ENCODE results near the gene ADCY5. TPM values are rescaled to one million over a fixed set of nuclear protein-coding genes. Genes with fewer than 3 reads are reported as not detected.
A peak's percentile ranks its signal among the peaks of the same experiment; 100 is the strongest.

ADCY5 gene
- total RNA-seq, 2 donors from 2014 or later = 3.9 to 5.2 TPM

- Mint-ChIP-seq H3K27me3 (ENCODE audit: insufficient read depth) (peaks cover 10% of the 10 kb centered on the region), H3K4me1 (peaks cover 16% of the 10 kb centered on the region), H3K27ac (no peak overlapping the region), H3K4me3 (no peak overlapping the region), H3K9me3 (no peaks in the 10 kb centered on the region), H3K36me3 (ENCODE audit: low read depth) (no peaks in the 10 kb centered on the region)
- WGBS, 2 experiments (ENCODE audit: insufficient coverage in 1 of 2, insufficient read length in 1 of 2) = 84 to 86% methylated on average over 4 to 5 of the region's 5 CpGs
- H3K27me3 ChIP-seq (ENCODE audit: control insufficient read depth, insufficient read depth, low read length, poor library complexity, severe bottlenecking) = no peaks in the 10 kb centered on the region
- no peak overlapping the region for H3K9ac ChIP-seq (ENCODE audit: extremely low read depth, low read length, poor library complexity, severe bottlenecking)
- TF ChIP-seq CTCF (conservative IDR thresholded peaks at IDR 0.05) = no peak
- no peaks in the 10 kb centered on the region for H3K4me1 ChIP-seq (ENCODE audit: control insufficient read depth, insufficient read depth, low read length)
- no peaks in the 10 kb centered on the region for H3K9me3 ChIP-seq (ENCODE audit: control insufficient read depth, low read length)
- H3K27ac ChIP-seq (ENCODE audit: low read depth, low read length) = no peak overlapping the region
- no peak overlapping the region for H3K4me3 ChIP-seq (ENCODE audit: low read length)
- H3K36me3 ChIP-seq (ENCODE audit: control insufficient read depth, insufficient read depth, low read length) = no peaks in the 10 kb centered on the region
- no peak for DNase-seq
Measured at GRCh38 chr3:123458255-123458654, 9.4 kb upstream of the ADCY5 start.

GRCh38 chr3:123457841-123458240 is 9.0 kb upstream of the ADCY5 start:
- no peak overlapping the region for H3K9ac ChIP-seq (ENCODE audit: extremely low read depth, low read length, poor library complexity, severe bottlenecking)
- no peaks in the 10 kb centered on the region for H3K36me3 Mint-ChIP-seq (ENCODE audit: low read depth)
- no peaks in the 10 kb centered on the region for H3K27me3 ChIP-seq (ENCODE audit: control insufficient read depth, insufficient read depth, low read length, poor library complexity, severe bottlenecking)
- H3K27me3 Mint-ChIP-seq (ENCODE audit: insufficient read depth) = peaks cover 10% of the 10 kb centered on the region
- DNase-seq = peak; percentile 62
- H3K4me3 ChIP-seq (ENCODE audit: low read length) = no peak overlapping the region
- TF ChIP-seq CTCF (conservative IDR thresholded peaks at IDR 0.05) = no peak
- H3K36me3 ChIP-seq (ENCODE audit: control insufficient read depth, insufficient read depth, low read length) = no peaks in the 10 kb centered on the region
- H3K27ac ChIP-seq (ENCODE audit: low read depth, low read length) = no peak overlapping the region
- H3K4me1 Mint-ChIP-seq = peaks cover 15% of the 10 kb centered on the region
- no peaks in the 10 kb centered on the region for H3K4me1 ChIP-seq (ENCODE audit: control insufficient read depth, insufficient read depth, low read length)
- no peaks in the 10 kb centered on the region for H3K9me3 Mint-ChIP-seq
- no peak overlapping the region for H3K27ac Mint-ChIP-seq
- no peak overlapping the region for H3K4me3 Mint-ChIP-seq
- no peaks in the 10 kb centered on the region for H3K9me3 ChIP-seq (ENCODE audit: control insufficient read depth, low read length)
- WGBS, 2 experiments (ENCODE audit: insufficient coverage in 1 of 2, insufficient read length in 1 of 2) = 100% methylated on average over 1 of the region's 1 CpG; no CpG with 5 or more reads in 1 of the 2 experiments

GRCh38 chr3:123453675-123454074 is 4.8 kb upstream of the ADCY5 start:
- Histone ChIP-seq H3K4me3 (ENCODE audit: low read length) (no peak overlapping the region), H3K27ac (ENCODE audit: low read depth, low read length) (no peak overlapping the region), H3K9ac (ENCODE audit: extremely low read depth, low read length, poor library complexity, severe bottlenecking) (no peak overlapping the region), H3K27me3 (ENCODE audit: control insufficient read depth, insufficient read depth, low read length, poor library complexity, severe bottlenecking) (peaks cover 29% of the 10 kb centered on the region), H3K4me1 (ENCODE audit: control insufficient read depth, insufficient read depth, low read length) (no peaks in the 10 kb centered on the region), H3K9me3 (ENCODE audit: control insufficient read depth, low read length) (no peaks in the 10 kb centered on the region), H3K36me3 (ENCODE audit: control insufficient read depth, insufficient read depth, low read length) (no peaks in the 10 kb centered on the region)
- WGBS, 2 experiments (ENCODE audit: insufficient coverage in 1 of 2, insufficient read length in 1 of 2) = 78 to 87% methylated on average over 3 of the region's 3 CpGs
- peaks cover 28% of the 10 kb centered on the region for H3K27me3 Mint-ChIP-seq (ENCODE audit: insufficient read depth)
- H3K9me3 Mint-ChIP-seq = no peaks in the 10 kb centered on the region
- no peak overlapping the region for H3K27ac Mint-ChIP-seq
- no peak overlapping the region for H3K4me3 Mint-ChIP-seq
- H3K36me3 Mint-ChIP-seq (ENCODE audit: low read depth) = no peaks in the 10 kb centered on the region
- peaks cover 14% of the 10 kb centered on the region for H3K4me1 Mint-ChIP-seq
- TF ChIP-seq CTCF (conservative IDR thresholded peaks at IDR 0.05) = no peak
- DNase-seq = no peak
